ENCODE measurements around the gene SUSD4.
A peak's percentile ranks its signal among the peaks of the same experiment; 100 is the strongest.
"Not testable (repeated sequence)": the region's sequence is repeated elsewhere in the genome, so short reads cannot be mapped to it uniquely, and the experiment has no call there.

Gene SUSD4

GRCh38 chr1:223251387-223251786, 112.6 kb downstream of the SUSD4 start:
- H3K27me3 Mint-ChIP-seq, H3K9me3 Mint-ChIP-seq, H3K4me3 Mint-ChIP-seq, CTCF ChIA-PET, H3K27ac Mint-ChIP-seq, H3K36me3 Mint-ChIP-seq, DNase-seq: not testable (repeated sequence)
- H3K4me1 Mint-ChIP-seq = peaks cover 24% of the 10 kb centered on the region

DNA sequence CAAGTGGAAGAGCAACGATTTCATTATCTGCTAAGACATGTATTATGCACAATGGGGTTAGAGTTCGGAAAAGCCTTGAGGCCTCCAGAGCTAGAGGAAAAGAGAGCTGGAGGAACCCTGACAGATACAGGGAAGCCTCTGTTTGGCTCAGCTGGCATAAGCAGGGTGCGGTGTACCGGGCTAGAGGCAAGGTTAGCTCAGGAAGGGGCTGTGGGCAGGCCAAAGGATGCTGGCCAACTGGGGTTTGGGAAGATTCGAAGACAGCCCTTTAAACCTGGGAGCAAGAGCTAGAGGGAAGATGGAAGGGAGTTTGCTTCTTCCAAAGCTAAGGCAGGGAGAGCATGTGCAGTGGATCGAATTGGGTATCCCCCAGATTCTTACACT, 113.4 kb downstream of the SUSD4 start:
- H3K36me3 Mint-ChIP-seq = no peaks in the 10 kb centered on the region
- H3K27ac Mint-ChIP-seq = no peak overlapping the region
- peaks cover 3% of the 10 kb centered on the region for H3K9me3 Mint-ChIP-seq
- DNase-seq = no peak
- no peak overlapping the region for H3K4me3 Mint-ChIP-seq
- CTCF ChIA-PET = interaction anchor here (1.0 to 1.3 kb wide), 2 partner anchors 117 to 127 kb away, joined by 3 to 6 read pairs; no protein-coding TSS in a partner anchor
- peaks cover 24% of the 10 kb centered on the region for H3K4me1 Mint-ChIP-seq
- peaks cover 4% of the 10 kb centered on the region for H3K27me3 Mint-ChIP-seq

DNA sequence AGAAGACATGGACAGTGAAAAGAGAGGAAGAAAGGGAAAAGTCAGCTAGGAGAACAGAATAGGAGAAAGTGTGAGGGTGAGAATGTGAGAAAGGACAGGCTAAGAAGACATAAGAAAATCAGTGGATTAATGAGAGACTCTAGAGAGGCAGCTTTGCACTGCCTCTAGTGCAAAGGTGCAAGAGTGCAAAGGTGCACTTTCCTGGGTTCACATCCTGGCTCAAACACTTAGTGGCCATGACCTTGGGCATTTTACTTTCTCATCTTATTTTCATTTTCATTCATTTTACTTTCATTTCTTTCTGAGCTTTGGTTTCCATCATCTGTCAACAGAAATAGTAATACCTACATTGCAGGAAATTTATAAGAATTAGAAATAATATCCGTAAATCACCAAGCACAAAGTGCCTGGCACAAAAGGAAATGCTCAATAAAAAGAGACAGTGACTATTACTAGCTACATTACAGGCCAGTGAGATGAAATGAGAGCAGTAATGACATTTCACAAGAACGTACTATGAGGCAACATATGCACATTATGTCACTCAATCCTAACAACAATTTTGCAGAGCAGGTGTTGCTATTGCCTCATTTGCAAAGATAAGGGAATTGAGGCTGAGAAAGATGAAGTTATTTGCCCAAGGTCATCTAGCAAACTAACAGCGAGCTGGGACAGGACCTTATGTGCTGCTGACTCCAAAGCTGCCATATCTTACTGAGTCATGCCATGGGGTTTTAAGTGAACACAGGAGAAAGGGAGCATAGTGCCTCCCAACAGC, 113.9 kb downstream of the SUSD4 start:
- CTCF ChIA-PET = interaction anchor here (1.0 to 1.3 kb wide), 2 partner anchors 117 to 126 kb away, joined by 3 to 6 read pairs; no protein-coding TSS in a partner anchor

DNA sequence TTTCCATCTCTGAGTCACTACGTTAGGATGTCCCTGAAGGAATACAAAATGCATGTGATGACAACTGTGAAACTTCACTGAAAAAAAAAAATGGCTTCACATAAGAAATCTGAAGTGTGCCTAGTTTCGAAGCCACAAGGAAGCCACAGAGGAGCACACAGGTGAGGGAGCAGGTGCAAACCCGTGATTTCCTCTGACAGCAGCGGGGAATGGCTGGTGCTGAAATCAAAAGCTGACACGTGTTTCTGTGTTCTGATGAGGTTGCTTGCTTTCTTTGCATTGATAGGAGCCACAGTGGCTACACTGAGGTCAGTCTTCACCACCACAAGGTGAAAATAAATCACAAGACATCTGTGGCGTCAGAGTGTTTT, 115.2 kb downstream of the SUSD4 start:
- Mint-ChIP-seq H3K36me3 (no peaks in the 10 kb centered on the region), H3K9me3 (peaks cover 3% of the 10 kb centered on the region), H3K4me1 (peaks cover 28% of the 10 kb centered on the region), H3K27ac (peak overlapping the region; percentile 65), H3K27me3 (no peaks in the 10 kb centered on the region), H3K4me3 (no peak overlapping the region)
- CTCF ChIA-PET = no interaction called here
- peak; percentile 65 for DNase-seq

More for the DNA sequence above, 113.9 kb downstream of the SUSD4 start:
- no peak overlapping the region for H3K27ac Mint-ChIP-seq
- peaks cover 24% of the 10 kb centered on the region for H3K4me1 Mint-ChIP-seq
- DNase-seq = no peak
- H3K9me3 Mint-ChIP-seq = peaks cover 3% of the 10 kb centered on the region
- H3K27me3 Mint-ChIP-seq = peaks cover 4% of the 10 kb centered on the region
- no peaks in the 10 kb centered on the region for H3K36me3 Mint-ChIP-seq
- H3K4me3 Mint-ChIP-seq = no peak overlapping the region

DNA sequence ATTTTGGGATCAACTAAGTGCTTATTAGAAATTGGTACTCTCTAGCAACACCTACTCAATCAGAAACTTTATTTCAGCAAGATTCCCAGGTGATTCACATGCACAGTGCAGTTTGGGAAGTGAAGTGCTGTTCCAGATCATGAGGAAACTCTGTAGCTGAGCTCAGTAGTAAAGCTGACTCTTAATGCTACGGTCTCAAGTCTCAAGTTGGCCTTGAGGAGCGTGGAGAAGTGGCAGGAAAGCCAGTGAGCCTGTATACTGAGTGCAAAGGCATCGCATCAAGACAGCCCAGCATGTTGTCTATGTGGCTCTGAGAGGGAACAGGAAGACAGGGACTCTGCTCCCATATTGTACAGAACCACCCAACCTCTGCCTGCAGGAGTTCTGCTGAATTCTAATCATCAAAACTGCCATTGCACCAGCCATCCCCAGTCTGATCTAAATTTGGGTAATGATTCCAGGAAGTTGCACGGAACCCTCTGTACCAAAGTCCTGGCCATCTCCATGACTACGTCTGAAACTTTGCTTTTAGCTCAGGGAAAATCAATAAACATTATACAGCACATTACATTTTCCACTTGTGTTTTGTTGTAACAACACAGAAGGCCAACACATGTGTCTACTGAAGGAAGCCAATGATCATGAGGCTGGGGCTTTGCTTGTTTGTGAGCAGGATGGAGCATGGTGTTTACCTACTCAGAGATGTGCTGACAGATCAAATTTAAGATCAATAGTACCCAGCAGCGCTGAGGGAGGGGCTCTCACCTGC, 115.8 kb downstream of the SUSD4 start:
- H3K27ac Mint-ChIP-seq = peak overlapping the region; percentile 65
- H3K9me3 Mint-ChIP-seq = peaks cover 3% of the 10 kb centered on the region
- peaks cover 28% of the 10 kb centered on the region for H3K4me1 Mint-ChIP-seq
- no peak overlapping the region for H3K4me3 Mint-ChIP-seq
- H3K36me3 Mint-ChIP-seq = no peaks in the 10 kb centered on the region
- CTCF ChIA-PET = no interaction called here
- no peaks in the 10 kb centered on the region for H3K27me3 Mint-ChIP-seq
- DNase-seq = no peak

DNA sequence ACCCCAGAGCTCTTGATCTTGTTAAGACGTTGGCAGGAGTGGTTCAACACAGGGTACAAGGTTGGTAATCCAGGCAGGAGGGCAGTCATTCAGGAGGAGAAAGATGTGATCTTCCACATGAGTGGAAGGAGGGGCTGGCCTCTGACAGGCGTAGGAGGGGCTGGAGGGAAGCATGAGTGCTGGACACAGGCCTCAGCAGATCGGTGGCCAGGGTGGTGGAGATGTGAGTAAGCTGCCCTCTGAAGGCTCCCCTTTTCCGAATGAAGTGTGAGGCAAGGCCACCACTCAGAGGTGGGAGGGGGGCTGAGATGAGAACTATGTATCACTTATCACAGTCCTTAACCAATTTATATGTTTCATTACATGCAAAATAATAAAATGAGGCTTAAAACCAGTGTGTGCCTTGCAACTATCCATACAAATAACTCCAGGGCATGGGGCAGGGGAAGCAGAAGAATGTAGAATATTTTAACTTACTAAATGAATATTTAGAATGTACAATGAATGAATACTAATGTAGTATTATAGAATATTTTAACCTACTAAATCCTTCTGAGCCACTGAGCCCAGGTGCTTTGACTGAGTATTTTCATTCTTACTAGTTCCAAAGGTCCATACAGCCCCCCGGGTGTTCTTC, 117.4 kb downstream of the SUSD4 start:
- Mint-ChIP-seq H3K36me3 (no peaks in the 10 kb centered on the region), H3K4me3 (no peak overlapping the region), H3K9me3 (peaks cover 3% of the 10 kb centered on the region), H3K4me1 (peaks cover 28% of the 10 kb centered on the region), H3K27ac (no peak overlapping the region), H3K27me3 (no peaks in the 10 kb centered on the region)
- CTCF ChIA-PET = interaction anchor here (0.8 kb wide), 1 partner anchor 587 kb away, joined by 3 read pairs; no protein-coding TSS in a partner anchor
- DNase-seq = no peak

GRCh38 chr1:223245983-223246382, 118.0 kb downstream of the SUSD4 start:
- CTCF ChIA-PET = interaction anchor here (0.6 to 0.8 kb wide), 2 partner anchors 454 to 588 kb away, joined by 3 read pairs; no protein-coding TSS in a partner anchor
- Mint-ChIP-seq H3K36me3 (no peaks in the 10 kb centered on the region), H3K9me3 (no peaks in the 10 kb centered on the region), H3K27ac (no peak overlapping the region), H3K4me1 (peaks cover 28% of the 10 kb centered on the region), H3K27me3 (no peaks in the 10 kb centered on the region), H3K4me3 (no peak overlapping the region)
- DNase-seq = no peak

- H3K36me3 Mint-ChIP-seq = no peaks in the 10 kb centered on the region
- no peak for DNase-seq
- peaks cover 32% of the 10 kb centered on the region for H3K4me1 Mint-ChIP-seq
- no peaks in the 10 kb centered on the region for H3K9me3 Mint-ChIP-seq
- CTCF ChIA-PET = interaction anchor here (0.6 kb wide), 1 partner anchor 454 kb away, joined by 3 read pairs; no protein-coding TSS in a partner anchor
- no peak overlapping the region for H3K27ac Mint-ChIP-seq
- no peaks in the 10 kb centered on the region for H3K27me3 Mint-ChIP-seq
- H3K4me3 Mint-ChIP-seq = no peak overlapping the region
Measured at GRCh38 chr1:223245411-223245810, 118.6 kb downstream of the SUSD4 start.

- Mint-ChIP-seq H3K4me1 (peaks cover 30% of the 10 kb centered on the region), H3K9me3 (no peaks in the 10 kb centered on the region), H3K36me3 (no peaks in the 10 kb centered on the region), H3K27me3 (no peaks in the 10 kb centered on the region), H3K4me3 (no peak overlapping the region), H3K27ac (no peak overlapping the region)
- no peak for DNase-seq
- CTCF ChIA-PET = interaction anchor here (1.2 kb wide), 2 partner anchors 111 to 115 kb away, joined by 3 to 4 read pairs; no protein-coding TSS in a partner anchor
Measured at GRCh38 chr1:223244366-223245103, 119.4 kb downstream of the SUSD4 start.

DNA sequence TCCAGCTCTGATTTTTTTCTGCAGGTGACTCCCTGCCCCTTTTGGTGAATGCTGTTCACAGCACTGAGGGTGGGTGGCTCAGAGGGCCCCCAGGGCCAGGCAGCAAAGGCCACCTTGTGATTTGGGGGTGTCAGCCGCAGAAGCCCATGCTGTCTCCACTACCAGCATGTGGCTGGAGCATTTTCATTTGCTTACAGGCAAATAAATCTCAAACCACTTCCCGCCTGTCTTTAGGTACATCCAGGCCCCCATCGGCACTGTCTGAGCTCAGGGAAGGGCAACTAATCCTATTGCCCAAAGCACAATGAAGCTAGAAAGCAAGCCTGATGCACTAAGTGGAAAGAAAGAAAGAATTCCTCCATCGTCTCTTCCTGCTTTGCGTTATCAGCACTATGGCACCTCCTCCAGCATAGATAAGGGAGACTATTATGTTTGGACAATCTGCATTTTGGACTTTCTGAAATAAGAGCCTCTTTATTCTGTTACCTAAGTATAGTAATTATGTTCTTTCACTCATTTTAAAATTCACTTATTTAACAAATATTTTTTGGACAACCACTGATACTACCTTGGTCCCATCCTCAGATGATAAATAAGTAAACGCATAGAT, 120.4 kb downstream of the SUSD4 start:
- CTCF ChIA-PET = interaction anchor here (1.2 kb wide), 1 partner anchor 114 kb away, joined by 3 read pairs; no protein-coding TSS in a partner anchor
- Mint-ChIP-seq H3K4me3 (no peak overlapping the region), H3K36me3 (no peaks in the 10 kb centered on the region), H3K4me1 (peaks cover 21% of the 10 kb centered on the region), H3K27me3 (no peaks in the 10 kb centered on the region), H3K27ac (no peak overlapping the region), H3K9me3 (no peaks in the 10 kb centered on the region)
- DNase-seq = no peak

DNA sequence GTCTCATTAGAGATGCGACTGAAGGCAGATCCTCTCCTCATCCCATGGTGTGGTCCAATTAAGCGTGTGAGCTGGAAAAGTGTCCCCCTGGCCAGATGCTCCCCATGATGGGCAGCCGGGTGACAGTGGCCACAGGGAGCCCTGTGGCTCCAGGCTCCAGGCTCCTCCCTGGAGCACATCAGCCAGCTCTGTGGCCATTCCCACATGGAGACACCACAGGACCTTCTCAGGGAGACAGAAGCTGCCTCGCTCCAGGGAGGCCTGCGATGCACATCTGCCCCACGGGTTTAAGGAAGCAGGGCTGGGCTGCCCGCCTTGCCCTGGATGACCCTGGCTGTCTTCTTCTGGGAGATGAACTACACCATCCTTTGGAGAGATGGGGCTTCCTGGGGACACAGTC, 121.0 kb downstream of the SUSD4 start:
- H3K4me1 Mint-ChIP-seq = peaks cover 15% of the 10 kb centered on the region
- no peaks in the 10 kb centered on the region for H3K36me3 Mint-ChIP-seq
- DNase-seq = no peak
- H3K9me3 Mint-ChIP-seq = no peaks in the 10 kb centered on the region
- no peak overlapping the region for H3K27ac Mint-ChIP-seq
- CTCF ChIA-PET = no interaction called here
- H3K27me3 Mint-ChIP-seq = no peaks in the 10 kb centered on the region
- H3K4me3 Mint-ChIP-seq = no peak overlapping the region

DNA sequence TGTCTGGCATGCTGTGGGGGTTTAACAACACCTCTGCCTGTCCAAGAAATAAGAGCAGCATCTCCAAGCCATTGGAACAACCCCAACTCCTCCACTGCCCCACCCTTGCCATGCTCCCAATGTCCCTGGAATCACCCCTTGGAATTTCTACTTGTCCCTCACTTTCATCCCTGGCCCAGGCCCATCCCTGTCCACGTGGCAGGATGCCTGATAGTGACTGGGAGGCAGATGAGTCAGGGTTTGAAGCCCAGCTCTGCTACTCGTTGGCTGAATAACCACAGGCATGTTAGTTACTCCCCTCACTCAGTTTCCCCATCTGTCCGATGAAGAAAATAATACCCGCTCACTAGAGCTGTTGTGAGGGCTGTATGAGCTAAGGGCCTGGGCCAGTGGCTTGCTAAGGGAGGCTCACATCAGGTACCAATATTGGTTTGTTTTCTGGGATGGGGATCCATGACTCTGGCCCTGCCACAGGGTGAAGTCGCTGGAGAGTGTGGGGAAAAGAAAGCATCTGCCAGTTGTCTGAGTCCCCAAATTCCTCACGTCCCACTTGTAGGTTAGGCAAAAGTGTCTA, 121.5 kb downstream of the SUSD4 start:
- Mint-ChIP-seq H3K9me3 (no peaks in the 10 kb centered on the region), H3K27ac (no peak overlapping the region), H3K4me1 (peaks cover 11% of the 10 kb centered on the region), H3K36me3 (no peaks in the 10 kb centered on the region), H3K4me3 (no peak overlapping the region), H3K27me3 (no peaks in the 10 kb centered on the region)
- CTCF ChIA-PET = no interaction called here
- no peak for DNase-seq

GRCh38 chr1:223240122-223240521, 123.9 kb downstream of the SUSD4 start:
- no peak for DNase-seq
- no peaks in the 10 kb centered on the region for H3K36me3 Mint-ChIP-seq
- no peak overlapping the region for H3K4me3 Mint-ChIP-seq
- peaks cover 11% of the 10 kb centered on the region for H3K4me1 Mint-ChIP-seq
- no peaks in the 10 kb centered on the region for H3K27me3 Mint-ChIP-seq
- H3K9me3 Mint-ChIP-seq = peaks cover 1% of the 10 kb centered on the region
- CTCF ChIA-PET = no interaction called here
- no peak overlapping the region for H3K27ac Mint-ChIP-seq
